ENCODE data around the gene APRT. TPM values are rescaled to one million over a fixed set of nuclear protein-coding genes. Genes with fewer than 3 reads are reported as not detected.
"Not testable (repeated sequence)": the region's sequence is repeated elsewhere in the genome, so short reads cannot be mapped to it uniquely, and the experiment has no call there.

APRT gene
- total RNA-seq, 1 donor from 2014 or later: 39.2 TPM

GRCh38 chr16:88792668-88793250, 19.0 kb downstream of the APRT start:
- no peak for DNase-seq
- Histone ChIP-seq H3K9me3 (replicated peaks) (no peaks in the 10 kb centered on the region), H3K27ac (replicated peaks) (no peak overlapping the region), H3K4me3 (no peak overlapping the region), H3K27me3 (ENCODE audit: low read depth) (peaks cover 66% of the 10 kb centered on the region), H3K36me3 (no peaks in the 10 kb centered on the region), H3K4me1 (peaks cover 5% of the 10 kb centered on the region)
- intact Hi-C loops (cut with micrococcal nuclease): no loop called here
- TF ChIP-seq CTCF (IDR thresholded peaks at IDR 0.05; ENCODE audit: borderline replicate concordance): no peak

- H3K4me3 ChIP-seq: no peak overlapping the region
- peaks cover 5% of the 10 kb centered on the region for H3K4me1 ChIP-seq
- TF ChIP-seq CTCF (IDR thresholded peaks at IDR 0.05; ENCODE audit: borderline replicate concordance): no peak
- no peaks in the 10 kb centered on the region for H3K36me3 ChIP-seq
- H3K27ac ChIP-seq (replicated peaks): no peak overlapping the region
- peaks cover 66% of the 10 kb centered on the region for H3K27me3 ChIP-seq (ENCODE audit: low read depth)
- H3K9me3 ChIP-seq (replicated peaks): no peaks in the 10 kb centered on the region
- no peak for DNase-seq
- intact Hi-C loops (cut with micrococcal nuclease): no loop called here
Observed at GRCh38 chr16:88792078-88792550, 19.6 kb downstream of the APRT start.

- peak overlapping the region; percentile 9 for H3K27ac ChIP-seq (replicated peaks)
- no peaks in the 10 kb centered on the region for H3K9me3 ChIP-seq (replicated peaks)
- peak; percentile 52 for DNase-seq
- intact Hi-C loops (cut with micrococcal nuclease): no loop called here
- no peaks in the 10 kb centered on the region for H3K36me3 ChIP-seq
- peaks cover 6% of the 10 kb centered on the region for H3K4me1 ChIP-seq
- H3K4me3 ChIP-seq: no peak overlapping the region
- TF ChIP-seq CTCF (IDR thresholded peaks at IDR 0.05; ENCODE audit: borderline replicate concordance): no peak
- peaks cover 69% of the 10 kb centered on the region for H3K27me3 ChIP-seq (ENCODE audit: low read depth)
Observed at GRCh38 chr16:88790312-88791211, 21.2 kb downstream of the APRT start.

GRCh38 chr16:88789594-88789993, 22.1 kb downstream of the APRT start:
- H3K27ac ChIP-seq (replicated peaks): no peak overlapping the region
- peaks cover 72% of the 10 kb centered on the region for H3K27me3 ChIP-seq (ENCODE audit: low read depth)
- no peak for TF ChIP-seq CTCF (IDR thresholded peaks at IDR 0.05; ENCODE audit: borderline replicate concordance)
- no peak for DNase-seq
- no peaks in the 10 kb centered on the region for H3K9me3 ChIP-seq (replicated peaks)
- H3K36me3 ChIP-seq: no peaks in the 10 kb centered on the region
- intact Hi-C loops (cut with micrococcal nuclease): no loop called here
- H3K4me1 ChIP-seq: peaks cover 14% of the 10 kb centered on the region
- H3K4me3 ChIP-seq: no peak overlapping the region

GRCh38 chr16:88788749-88789148, 23.0 kb downstream of the APRT start:
- DNase-seq; H3K9me3 ChIP-seq (replicated peaks); H3K27ac ChIP-seq (replicated peaks); intact Hi-C loops (cut with micrococcal nuclease); H3K4me3 ChIP-seq; H3K36me3 ChIP-seq: not testable (repeated sequence)
- H3K4me1 ChIP-seq: peaks cover 23% of the 10 kb centered on the region
- H3K27me3 ChIP-seq (ENCODE audit: low read depth): peaks cover 65% of the 10 kb centered on the region

All from left ventricle myocardium inferior (tissue), 1 donor.